ENCODE data around the gene PLEKHN1.
"Not testable (repeated sequence)": the region's sequence is repeated elsewhere in the genome, so short reads cannot be mapped to it uniquely, and the experiment has no call there.

Gene PLEKHN1

DNA sequence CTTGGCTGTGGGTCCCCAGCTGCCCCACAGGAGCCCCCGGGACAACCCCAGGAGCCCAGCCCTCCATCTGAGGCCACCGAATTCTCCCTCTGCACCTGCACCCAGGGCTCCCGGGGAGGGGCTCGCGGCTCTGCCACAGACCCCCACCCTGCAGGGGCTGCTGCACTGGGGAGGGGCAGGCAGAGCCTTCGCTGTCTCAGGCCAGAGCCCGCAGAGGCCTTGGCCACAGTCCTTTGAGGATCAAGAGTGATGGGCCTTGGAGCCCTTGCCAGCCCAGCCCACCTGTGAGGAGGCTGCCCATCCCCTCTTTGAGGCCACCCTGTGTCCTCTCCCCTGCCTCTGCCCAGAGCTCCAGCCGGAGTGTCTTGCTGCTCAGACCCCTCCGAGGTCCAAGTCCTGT is 9.1 kb downstream of the PLEKHN1 start:
- no peak for FAIRE-seq
- no peak for TF ChIP-seq POLR2A (IDR thresholded peaks at IDR 0.05; ENCODE audit: low read depth, low read length)
- no peak for DNase-seq (ENCODE audit: insufficient read length, low spot score)

DNA sequence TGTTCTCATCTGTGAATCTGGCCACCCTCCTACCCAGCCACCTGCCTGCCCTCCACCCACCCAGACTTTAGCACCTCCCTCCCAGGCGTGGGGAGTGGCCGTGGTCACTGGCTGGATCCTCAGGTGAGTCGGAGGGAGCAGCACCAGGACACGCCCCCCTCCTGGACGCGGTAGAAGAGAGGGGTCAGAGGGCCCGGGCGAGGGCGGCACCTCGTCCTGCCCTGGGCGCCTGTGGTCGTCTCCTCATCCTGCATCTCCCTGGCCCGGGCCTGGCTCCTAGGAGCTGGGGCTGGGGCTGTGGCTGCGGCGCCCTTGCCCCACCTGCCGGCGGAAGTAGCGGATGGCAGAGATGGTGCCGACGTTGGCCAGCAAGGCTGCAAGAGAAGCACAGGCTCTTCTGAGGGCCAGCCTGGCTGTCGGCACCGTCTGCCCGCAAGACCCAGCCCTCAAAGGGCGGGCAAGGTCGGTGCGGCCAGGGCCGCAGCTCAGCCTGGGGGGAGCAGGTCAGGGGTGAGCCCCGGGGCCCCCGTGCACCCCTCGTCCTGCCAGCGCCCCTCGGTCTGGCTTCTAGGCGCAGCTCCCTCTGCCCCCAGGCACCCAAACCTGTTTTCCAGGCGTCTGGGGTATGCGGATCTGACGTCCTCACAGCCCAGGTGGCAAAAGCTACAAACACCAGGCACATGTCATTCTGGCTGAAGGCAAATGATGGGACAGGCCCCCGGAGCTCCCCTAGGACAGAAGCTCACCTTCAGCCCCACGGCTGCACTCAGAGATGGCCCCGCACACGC is 9.8 kb downstream of the PLEKHN1 start:
- FAIRE-seq, result no peak
- no peak for TF ChIP-seq POLR2A (IDR thresholded peaks at IDR 0.05; ENCODE audit: low read depth, low read length)
- DNase-seq (ENCODE audit: insufficient read length, low spot score), result peak; percentile 72

DNA sequence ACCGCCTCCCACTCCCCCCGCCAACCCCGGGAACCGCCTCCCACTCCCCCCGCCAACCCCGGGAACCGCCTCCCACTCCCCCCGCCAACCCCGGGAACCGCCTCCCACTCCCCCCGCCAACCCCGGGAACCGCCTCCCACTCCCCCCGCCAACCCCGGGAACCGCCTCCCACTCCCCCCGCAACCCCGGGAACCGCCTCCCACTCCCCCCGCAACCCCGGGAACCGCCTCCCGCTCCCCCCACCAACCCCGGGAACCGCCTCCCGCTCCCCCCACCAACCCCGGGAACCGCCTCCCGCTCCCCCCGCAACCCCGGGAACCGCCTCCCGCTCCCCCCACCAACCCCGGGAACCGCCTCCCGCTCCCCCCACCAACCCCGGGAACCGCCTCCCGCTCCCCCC is 10.5 kb downstream of the PLEKHN1 start:
- not testable (repeated sequence) for FAIRE-seq

DNA sequence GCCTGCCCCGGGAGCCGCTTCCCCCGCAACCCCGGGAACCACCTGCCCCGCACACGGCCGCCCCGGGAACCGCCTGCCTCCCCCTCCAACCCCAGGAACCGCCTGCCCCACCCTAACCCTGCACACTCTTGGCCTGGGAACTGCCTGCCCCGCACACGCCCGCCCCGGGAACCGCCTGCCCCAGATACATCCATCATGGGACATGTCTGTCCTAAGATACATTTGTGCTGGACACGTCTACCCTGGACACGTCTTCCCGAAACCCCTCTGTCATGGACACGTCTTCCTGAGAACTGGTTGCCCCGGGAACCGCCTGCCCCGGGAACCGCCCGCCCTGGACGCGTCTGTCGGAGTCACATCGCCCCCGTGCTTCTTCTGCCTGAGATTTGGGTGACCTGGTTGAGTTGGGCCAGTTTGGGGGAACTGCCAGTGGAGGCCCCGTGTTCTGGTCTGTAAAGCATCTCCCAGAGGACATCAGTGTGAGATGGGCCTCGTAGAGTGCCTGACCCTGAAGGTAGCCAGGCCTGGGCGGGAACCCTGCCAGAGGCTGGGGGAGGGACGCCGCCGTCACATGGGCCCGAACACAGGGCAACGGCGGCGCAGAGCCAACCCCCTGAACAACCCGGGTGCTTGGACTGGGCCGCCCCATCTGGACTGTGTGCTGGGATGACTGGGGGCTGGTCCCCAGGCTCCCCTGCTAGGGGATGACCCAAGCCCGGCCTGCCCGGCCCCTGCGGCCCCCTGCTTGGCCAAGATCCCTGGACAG is 12.0 kb downstream of the PLEKHN1 start:
- FAIRE-seq, result no peak
- DNase-seq (ENCODE audit: insufficient read length, low spot score), result no peak
- TF ChIP-seq POLR2A (IDR thresholded peaks at IDR 0.05; ENCODE audit: low read depth, low read length), result no peak

More for the DNA sequence above, 10.5 kb downstream of the PLEKHN1 start:
- not testable (repeated sequence) for DNase-seq (ENCODE audit: insufficient read length, low spot score)

DNA sequence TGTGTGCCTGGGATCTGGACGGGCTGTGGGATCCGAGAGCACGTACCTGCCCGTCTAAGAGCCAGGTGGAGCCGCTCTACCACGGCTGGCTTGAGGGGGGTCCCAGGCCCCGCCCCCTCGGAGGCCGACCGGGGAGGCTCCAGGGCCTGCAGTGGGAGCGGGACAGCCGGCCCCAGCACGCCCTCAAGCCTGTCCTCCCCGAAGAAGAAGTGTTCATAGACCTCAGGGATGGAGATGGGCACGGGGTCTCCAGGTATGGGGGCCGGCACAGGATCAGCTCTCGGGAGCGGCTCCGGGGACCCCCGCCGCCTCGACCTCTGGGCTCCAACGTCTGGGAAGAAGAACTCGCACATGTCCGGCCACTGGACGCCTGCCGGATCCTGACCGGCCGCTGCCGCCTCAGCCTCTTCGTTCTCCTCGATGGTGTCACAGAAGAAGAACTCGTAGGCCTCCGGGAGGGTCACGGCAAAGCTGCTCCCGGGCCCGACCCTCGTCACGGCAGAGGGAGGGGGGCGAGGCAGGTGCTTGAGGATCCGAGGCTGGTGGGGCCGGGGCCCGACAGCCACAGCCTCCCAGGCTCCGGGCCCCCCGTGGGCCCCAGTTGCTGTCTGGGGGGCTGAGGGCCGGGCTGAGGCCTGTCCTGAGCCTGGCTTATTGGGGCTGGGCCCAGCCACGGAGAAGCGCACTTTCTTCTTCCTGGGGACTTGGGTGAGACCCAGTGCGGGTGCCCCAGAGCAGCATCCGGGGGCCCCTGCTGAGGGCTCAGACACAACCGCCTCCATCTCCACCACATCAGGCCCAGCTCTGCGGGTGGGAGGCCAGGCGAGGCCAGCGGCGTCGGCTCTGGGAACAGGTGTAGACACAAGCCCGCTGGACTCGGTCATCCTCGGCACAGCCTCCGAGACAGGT is 12.8 kb downstream of the PLEKHN1 start:
- no peak for DNase-seq (ENCODE audit: insufficient read length, low spot score)
- FAIRE-seq, result no peak
- TF ChIP-seq POLR2A (IDR thresholded peaks at IDR 0.05; ENCODE audit: low read depth, low read length), result no peak

DNA sequence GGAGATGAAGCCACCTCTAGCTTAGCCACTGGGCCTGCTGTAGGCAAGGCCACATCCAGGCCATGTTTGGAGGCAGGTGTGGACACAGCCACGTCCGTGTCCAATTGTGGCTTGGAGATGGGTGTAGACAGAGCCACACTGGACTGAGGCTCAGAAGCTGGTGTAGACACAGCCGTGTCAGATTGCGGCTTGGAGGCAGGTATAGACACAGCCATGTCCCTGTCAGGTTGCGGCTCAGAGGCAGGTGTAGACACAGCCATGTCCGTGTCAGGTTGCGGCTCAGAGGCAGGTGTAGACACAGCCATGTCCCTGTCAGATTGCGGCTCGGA is 13.4 kb downstream of the PLEKHN1 start:
- no peak for TF ChIP-seq POLR2A (IDR thresholded peaks at IDR 0.05; ENCODE audit: low read depth, low read length)
- DNase-seq (ENCODE audit: insufficient read length, low spot score), result no peak
- FAIRE-seq, result no peak

DNA sequence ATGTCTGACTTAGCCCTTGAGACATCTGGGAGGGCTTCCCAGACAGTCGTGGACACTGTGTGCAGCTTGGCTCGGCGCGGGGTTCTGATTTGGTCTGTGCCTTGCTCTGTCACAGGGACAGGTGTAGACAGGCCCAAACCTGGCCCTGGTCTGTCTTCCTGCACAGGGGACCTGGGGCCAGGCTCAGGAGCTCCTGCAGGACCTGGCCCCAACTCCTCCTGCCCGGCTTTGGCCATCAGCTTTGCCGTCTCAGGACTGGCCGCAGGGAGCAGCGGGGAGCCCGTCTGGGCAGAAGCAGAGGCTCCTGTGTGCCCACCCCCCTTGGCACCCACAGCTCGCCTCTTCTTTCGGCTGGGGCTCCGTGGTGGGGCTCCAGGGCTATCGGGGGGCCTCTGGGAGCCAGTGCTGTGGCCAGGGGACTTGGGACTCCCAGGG is 13.9 kb downstream of the PLEKHN1 start:
- FAIRE-seq, result no peak

DNA sequence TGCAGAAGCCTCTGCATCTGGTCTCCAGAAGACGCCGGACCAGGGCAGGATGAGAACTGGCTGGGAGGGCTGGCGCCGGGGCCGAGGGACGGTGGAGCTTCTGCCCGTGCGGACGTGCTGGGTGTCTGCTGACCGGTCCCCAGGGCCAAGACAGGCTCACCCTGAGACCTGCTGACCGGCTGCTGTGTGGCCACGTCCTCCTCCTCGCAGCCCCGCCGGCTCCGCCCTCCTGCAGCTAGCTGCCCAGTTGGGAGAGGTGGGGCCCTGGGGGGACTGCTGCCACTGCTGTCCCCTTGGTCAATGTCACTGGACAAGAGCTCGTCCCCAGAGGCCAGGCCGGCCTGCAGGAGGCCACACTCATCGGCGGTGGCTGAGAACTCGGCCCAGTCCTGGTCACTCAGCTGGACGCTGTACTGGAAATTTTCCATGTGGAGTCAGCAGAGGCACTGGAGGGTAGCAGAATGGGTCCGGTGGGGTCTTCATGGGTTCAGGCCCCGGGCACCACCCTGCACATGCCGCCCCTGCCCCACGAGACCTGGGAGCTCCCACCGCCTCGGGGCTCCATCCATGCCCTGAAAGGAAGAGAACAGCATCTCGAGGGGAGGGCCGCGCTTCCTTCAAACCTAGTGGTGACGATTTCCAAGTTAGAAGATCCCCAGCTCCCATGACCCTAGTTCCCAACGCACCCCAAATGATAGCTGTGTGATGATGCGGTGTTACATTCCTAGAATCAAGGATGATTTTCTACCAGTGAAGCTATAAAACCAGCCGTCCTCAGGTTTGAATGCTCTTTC is 14.5 kb downstream of the PLEKHN1 start:
- TF ChIP-seq POLR2A (IDR thresholded peaks at IDR 0.05; ENCODE audit: low read depth, low read length), result no peak
- FAIRE-seq, result no peak
- no peak for DNase-seq (ENCODE audit: insufficient read length, low spot score)

More for the DNA sequence above, 13.9 kb downstream of the PLEKHN1 start:
- DNase-seq (ENCODE audit: insufficient read length, low spot score), result no peak
- no peak for TF ChIP-seq POLR2A (IDR thresholded peaks at IDR 0.05; ENCODE audit: low read depth, low read length)

DNA sequence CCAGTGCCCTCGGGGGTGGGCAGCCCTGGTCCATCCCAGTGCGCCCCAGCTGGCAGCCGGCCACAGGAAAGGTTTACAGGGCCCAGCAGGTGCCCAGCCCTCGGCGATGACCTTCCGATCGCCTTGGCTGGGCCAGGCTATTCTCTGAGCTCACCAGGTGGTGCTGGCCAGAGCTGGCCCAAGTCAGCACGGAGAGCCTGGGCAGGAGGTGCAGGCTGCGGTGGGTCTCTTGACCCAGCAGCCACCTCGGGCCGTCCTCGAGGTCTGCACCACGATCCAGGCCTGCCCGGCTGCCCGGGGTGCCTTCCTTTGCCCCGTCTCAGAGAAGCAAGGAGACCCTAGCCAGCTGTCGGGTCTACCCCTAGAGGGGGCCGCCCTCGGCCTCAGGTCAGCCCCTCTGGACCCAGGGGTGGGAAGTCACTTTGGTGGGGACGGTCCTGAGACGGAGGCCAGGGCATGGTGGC is 15.2 kb downstream of the PLEKHN1 start:
- no peak for TF ChIP-seq POLR2A (IDR thresholded peaks at IDR 0.05; ENCODE audit: low read depth, low read length)
- DNase-seq (ENCODE audit: insufficient read length, low spot score) (no peak), FAIRE-seq (no peak)

DNA sequence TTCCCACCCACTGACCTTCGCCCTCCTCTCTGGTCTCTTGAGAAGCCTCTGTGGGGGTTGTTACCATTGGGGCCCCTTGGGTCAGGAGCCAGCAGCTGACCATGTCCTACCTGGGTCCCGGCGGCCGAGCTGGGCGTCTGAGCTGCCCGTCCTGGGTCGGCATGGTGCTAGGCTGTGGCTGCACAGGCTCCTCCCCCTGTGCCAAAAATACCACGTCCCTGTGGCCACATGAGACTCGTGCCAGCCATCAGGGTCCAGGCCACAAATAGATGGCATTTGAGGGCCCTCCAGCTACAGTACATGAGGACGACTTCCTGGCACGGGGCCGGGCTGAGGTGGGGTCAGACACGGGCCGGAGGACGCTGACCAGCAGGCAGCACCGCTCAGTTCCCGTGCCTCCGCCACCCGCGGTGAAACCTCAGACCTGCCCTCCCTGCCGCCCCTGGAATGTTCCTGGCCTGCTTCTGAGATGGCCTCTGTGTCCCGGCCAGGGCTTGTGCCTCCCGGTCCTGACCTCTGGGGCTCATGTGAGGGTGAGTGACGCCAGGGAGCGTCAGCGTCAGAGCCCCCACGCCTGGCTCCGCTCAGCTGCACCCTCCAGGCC is 15.8 kb downstream of the PLEKHN1 start, which contains the start of gene PERM1:
Gene PERM1 (minus strand): TSS at position 139 of the 604 bp plus-strand sequence. CDS start 1,064 bp downstream, outside the sequence.
- FAIRE-seq (no peak), DNase-seq (ENCODE audit: insufficient read length, low spot score) (no peak)
- no peak for TF ChIP-seq POLR2A (IDR thresholded peaks at IDR 0.05; ENCODE audit: low read depth, low read length)

DNA sequence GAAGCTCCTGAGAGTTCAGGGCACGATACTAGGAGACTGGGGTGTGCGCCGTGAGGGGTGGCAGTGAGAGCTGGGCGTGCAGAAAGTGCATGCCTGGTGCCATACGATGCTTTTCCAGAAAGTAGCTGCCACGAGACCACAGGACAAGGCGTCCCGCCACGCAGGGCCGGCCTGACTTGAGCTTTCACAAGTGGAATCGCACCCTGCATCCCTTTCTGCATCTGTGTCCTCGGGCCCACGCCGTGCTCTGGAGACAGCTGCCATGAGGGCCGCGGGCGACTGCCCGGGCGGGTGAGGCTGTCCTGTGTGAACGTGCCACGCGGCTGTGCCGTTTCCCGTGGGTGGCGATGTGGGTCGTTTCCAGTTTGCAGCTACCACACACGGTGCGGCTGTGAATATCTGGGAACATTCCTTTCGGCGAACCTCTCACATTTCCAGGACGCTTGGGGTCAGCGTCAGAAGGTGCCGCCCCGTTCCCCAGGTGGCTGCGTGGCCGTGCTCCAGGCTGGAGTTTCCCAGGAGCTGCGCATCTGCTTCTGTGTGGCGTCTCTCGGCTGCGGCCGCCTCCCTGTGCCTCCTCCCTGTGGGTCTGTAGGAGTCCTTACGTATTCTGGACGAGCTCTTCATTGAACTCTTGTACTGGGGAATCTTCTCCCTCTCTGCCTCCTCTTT is 16.6 kb downstream of the PLEKHN1 start:
- no peak for TF ChIP-seq POLR2A (IDR thresholded peaks at IDR 0.05; ENCODE audit: low read depth, low read length)
- FAIRE-seq (no peak), DNase-seq (ENCODE audit: insufficient read length, low spot score) (no peak)

DNA sequence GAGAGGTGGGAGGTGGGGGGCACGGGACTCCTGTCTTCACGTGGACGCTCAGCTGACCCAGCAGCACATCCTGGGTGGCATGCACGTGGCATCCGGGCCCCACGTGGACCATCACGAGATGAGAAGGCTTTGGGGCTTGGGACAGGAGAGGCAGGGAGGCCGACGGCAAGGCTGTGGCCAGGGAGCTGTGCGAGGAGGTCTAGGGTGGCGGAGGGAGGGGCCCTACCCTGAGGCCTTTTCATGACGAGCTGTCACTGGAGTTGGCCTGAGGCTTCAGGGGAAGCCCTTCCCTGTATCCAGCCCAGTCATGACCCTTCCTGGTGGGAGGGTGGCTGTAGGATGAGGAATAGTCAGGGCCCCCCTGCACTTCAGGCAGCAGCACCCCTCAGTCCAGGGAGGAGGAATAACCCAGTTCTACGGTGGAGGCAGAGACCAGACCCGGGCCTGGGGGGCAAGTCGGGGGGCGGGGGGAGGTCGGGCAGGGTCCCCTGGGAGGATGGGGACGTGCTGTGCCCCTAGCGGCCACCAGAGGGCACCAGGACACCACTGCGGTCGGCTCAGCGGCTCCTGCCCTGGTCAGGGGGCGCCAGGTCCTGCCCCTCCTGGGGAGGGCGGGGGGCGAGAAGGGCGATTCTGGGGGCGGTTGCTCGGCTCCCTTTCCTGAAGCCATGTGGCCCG is 17.7 kb downstream of the PLEKHN1 start:
- TF ChIP-seq POLR2A (IDR thresholded peaks at IDR 0.05; ENCODE audit: low read depth, low read length), result no peak
- FAIRE-seq, result no peak
- no peak for DNase-seq (ENCODE audit: insufficient read length, low spot score)

Data from H54 (cell line).